Tibial nerve (tissue), 4 donors: ENCODE measurements around the gene SLC2A8.

Experiments
- EP300 ChIP-seq, 2 donors: sonication (generic); formaldehyde crosslinking; IDR thresholded peaks; one replicate each; pipeline ENCODE4 v1.6.1; 2017; ENCODE audit warnings: antibody characterized with exemption in 2 of 2, mild to moderate bottlenecking in 1 of 2
- POLR2A ChIP-seq, 2 donors: fragments of 450-650 bp; IDR thresholded peaks; one replicate each; pipeline ENCODE4 v1.6.1; 2017; ENCODE audit warnings: antibody characterized with exemption in 2 of 2, mild to moderate bottlenecking in 2 of 2, moderate library complexity in 2 of 2
- TF ChIP-seq, protein P1 (sequence below), 5 experiments: fragments of 200-600 bp in 3 of 5; fragments of 450-650 bp in 2 of 5; sonication (generic) in 3 of 5; IDR thresholded peaks; one replicate each; pipeline ENCODE4 v1.5.1; 2016 to 2019; ENCODE audit warnings: antibody characterized with exemption in 5 of 5, mild to moderate bottlenecking in 3 of 5, moderate library complexity in 2 of 5

GRCh38 chr9:127423476-127423933 lies 26.5 kb downstream of the SLC2A8 start:
- TF ChIP-seq, protein P1, sequence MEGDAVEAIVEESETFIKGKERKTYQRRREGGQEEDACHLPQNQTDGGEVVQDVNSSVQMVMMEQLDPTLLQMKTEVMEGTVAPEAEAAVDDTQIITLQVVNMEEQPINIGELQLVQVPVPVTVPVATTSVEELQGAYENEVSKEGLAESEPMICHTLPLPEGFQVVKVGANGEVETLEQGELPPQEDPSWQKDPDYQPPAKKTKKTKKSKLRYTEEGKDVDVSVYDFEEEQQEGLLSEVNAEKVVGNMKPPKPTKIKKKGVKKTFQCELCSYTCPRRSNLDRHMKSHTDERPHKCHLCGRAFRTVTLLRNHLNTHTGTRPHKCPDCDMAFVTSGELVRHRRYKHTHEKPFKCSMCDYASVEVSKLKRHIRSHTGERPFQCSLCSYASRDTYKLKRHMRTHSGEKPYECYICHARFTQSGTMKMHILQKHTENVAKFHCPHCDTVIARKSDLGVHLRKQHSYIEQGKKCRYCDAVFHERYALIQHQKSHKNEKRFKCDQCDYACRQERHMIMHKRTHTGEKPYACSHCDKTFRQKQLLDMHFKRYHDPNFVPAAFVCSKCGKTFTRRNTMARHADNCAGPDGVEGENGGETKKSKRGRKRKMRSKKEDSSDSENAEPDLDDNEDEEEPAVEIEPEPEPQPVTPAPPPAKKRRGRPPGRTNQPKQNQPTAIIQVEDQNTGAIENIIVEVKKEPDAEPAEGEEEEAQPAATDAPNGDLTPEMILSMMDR (IDR thresholded peaks at IDR 0.05) = no peak
- TF ChIP-seq POLR2A (IDR thresholded peaks at IDR 0.05) (no peak), EP300 (IDR thresholded peaks at IDR 0.05) (no peak)
